HG03457 (cell line): ENCODE data around the gene METTL1.

Experiments used
- ATAC-seq: cut with Tn5 transposase; IDR thresholded peaks from one replicate; pipeline ENCODE4 v1.9.1; 2021; ENCODE audit warnings: moderate number of reproducible peaks; ENCODE audit not compliant: unreplicated experiment

Gene METTL1

GRCh38 chr12:57771236-57771872 is 551 bp downstream of the METTL1 start:
- ATAC-seq = peak; percentile 40

- no peak for ATAC-seq
Measured at GRCh38 chr12:57770734-57771133, 1.2 kb downstream of the METTL1 start.

- no peak for ATAC-seq
Measured at GRCh38 chr12:57769594-57769993, 2.3 kb downstream of the METTL1 start.

GRCh38 chr12:57767876-57768275 is 4.0 kb downstream of the METTL1 start:
- no peak for ATAC-seq

GRCh38 chr12:57767305-57767698 is 4.6 kb downstream of the METTL1 start:
- no peak for ATAC-seq

- no peak for ATAC-seq
Measured at GRCh38 chr12:57766464-57767304, 5.2 kb downstream of the METTL1 start, which contains the start of gene CYP27B1. CYP27B1 (minus strand) TSS chr12:57767078; CDS start chr12:57767041, 37 bp downstream.

GRCh38 chr12:57765698-57766463 is 6.0 kb downstream of the METTL1 start:
- no peak for ATAC-seq

- no peak for ATAC-seq
Measured at GRCh38 chr12:57765003-57765697, 6.8 kb downstream of the METTL1 start.

- ATAC-seq = no peak
Measured at GRCh38 chr12:57764662-57765002, 7.3 kb downstream of the METTL1 start.

GRCh38 chr12:57763881-57764661 is 7.8 kb downstream of the METTL1 start:
- ATAC-seq = no peak

GRCh38 chr12:57762463-57762862 is 9.4 kb downstream of the METTL1 start:
- ATAC-seq = no peak

- no peak for ATAC-seq
Measured at GRCh38 chr12:57761391-57761998, 10.4 kb downstream of the METTL1 start.

- no peak for ATAC-seq
Measured at GRCh38 chr12:57760347-57760982, 11.4 kb downstream of the METTL1 start.

GRCh38 chr12:57759360-57759980 is 12.4 kb downstream of the METTL1 start:
- no peak for ATAC-seq

- ATAC-seq = no peak
Measured at GRCh38 chr12:57758552-57759359, 13.1 kb downstream of the METTL1 start.

- ATAC-seq = no peak
Measured at GRCh38 chr12:57757771-57758170, 14.1 kb downstream of the METTL1 start.

- no peak for ATAC-seq
Measured at GRCh38 chr12:57756406-57757341, 15.2 kb downstream of the METTL1 start.
